ENCODE data around the gene ADGRD1.
"Not testable (repeated sequence)": the region's sequence is repeated elsewhere in the genome, so short reads cannot be mapped to it uniquely, and the experiment has no call there.

- not testable (repeated sequence) for TF ChIP-seq CTCF, POLR2A (IDR thresholded peaks at IDR 0.05)
Observed at GRCh38 chr12:131119345-131119744, 165.6 kb downstream of the ADGRD1 start.
